Urothelium cell line (cell line): ENCODE measurements around the gene C6orf62.
"Not testable (repeated sequence)": the region's sequence is repeated elsewhere in the genome, so short reads cannot be mapped to it uniquely, and the experiment has no call there.

Experiments used
- DNase-seq: peaks from one replicate; pipeline ENCODE4 v3.0.0; 2011; ENCODE audit warnings: low spot score, mixed read lengths
- FAIRE-seq: peaks from 2 replicates; lab custom pipeline; 2011; peaks lifted over from hg19 to GRCh38; lab: Jason Lieb, UNC

Gene C6orf62

GRCh38 chr6:24702720-24703282, 16.2 kb downstream of the C6orf62 start:
- DNase-seq (no peak), FAIRE-seq (no peak)

- no peak for FAIRE-seq
- DNase-seq, result no peak
These were observed 19.2 kb downstream of the C6orf62 start for GRCh38 chr6:24699521-24700359.

GRCh38 chr6:24696097-24696496, 22.9 kb downstream of the C6orf62 start:
- FAIRE-seq (no peak), DNase-seq (no peak)

- peak; percentile 25 for DNase-seq
- FAIRE-seq, result not testable (repeated sequence)
These were observed 23.3 kb downstream of the C6orf62 start for GRCh38 chr6:24695635-24696034.

- DNase-seq, result no peak
- no peak for FAIRE-seq
These were observed 24.8 kb downstream of the C6orf62 start for GRCh38 chr6:24694198-24694597.

- no peak for DNase-seq
- FAIRE-seq, result no peak
These were observed 25.9 kb downstream of the C6orf62 start for GRCh38 chr6:24692848-24693592.

GRCh38 chr6:24692415-24692814, 26.5 kb downstream of the C6orf62 start:
- FAIRE-seq (no peak), DNase-seq (no peak)

GRCh38 chr6:24692003-24692402, 27.0 kb downstream of the C6orf62 start:
- FAIRE-seq (no peak), DNase-seq (no peak)

- FAIRE-seq, result no peak
- no peak for DNase-seq
These were observed 27.4 kb downstream of the C6orf62 start for GRCh38 chr6:24691550-24691949.

GRCh38 chr6:24690593-24690992, 28.4 kb downstream of the C6orf62 start:
- DNase-seq, result no peak
- FAIRE-seq, result no peak

- no peak for DNase-seq
- FAIRE-seq, result no peak
These were observed 29.0 kb downstream of the C6orf62 start for GRCh38 chr6:24689964-24690363.

- FAIRE-seq (no peak), DNase-seq (no peak)
These were observed 32.0 kb downstream of the C6orf62 start for GRCh38 chr6:24686946-24687345.

- no peak for FAIRE-seq
- DNase-seq, result no peak
These were observed 32.5 kb downstream of the C6orf62 start for GRCh38 chr6:24686408-24686807.

GRCh38 chr6:24683297-24684296, 35.4 kb downstream of the C6orf62 start:
- DNase-seq (no peak), FAIRE-seq (no peak)

GRCh38 chr6:24680582-24680981, 38.4 kb downstream of the C6orf62 start:
- FAIRE-seq (no peak), DNase-seq (no peak)

GRCh38 chr6:24678792-24679352, 40.1 kb downstream of the C6orf62 start:
- not testable (repeated sequence) for DNase-seq, FAIRE-seq

- FAIRE-seq, result no peak
- no peak for DNase-seq
These were observed 45.3 kb downstream of the C6orf62 start for GRCh38 chr6:24673625-24674024.

- FAIRE-seq (no peak), DNase-seq (no peak)
These were observed 46.3 kb downstream of the C6orf62 start for GRCh38 chr6:24672620-24673182.

- DNase-seq, FAIRE-seq: not testable (repeated sequence)
These were observed 47.9 kb downstream of the C6orf62 start for GRCh38 chr6:24671077-24671476.

- DNase-seq, FAIRE-seq: not testable (repeated sequence)
These were observed 48.5 kb downstream of the C6orf62 start for GRCh38 chr6:24670492-24670891.
